ENCODE data around the gene ABCC4. TPM values are rescaled to one million over a fixed set of nuclear protein-coding genes. Genes with fewer than 3 reads are reported as not detected.
A peak's percentile ranks its signal among the peaks of the same experiment; 100 is the strongest.

ABCC4 gene
- total and polyA plus RNA-seq, 2 experiments from 2014 or later: 4.3 to 12.2 TPM

- H3K4me3 ChIP-seq: no peak overlapping the region
- H3K36me3 ChIP-seq (ENCODE audit: insufficient read depth): no peaks in the 10 kb centered on the region
- no peaks in the 10 kb centered on the region for H3F3A ChIP-seq (replicated peaks; ENCODE audit: low read depth)
- H3K4me2 ChIP-seq: no peak overlapping the region
- TF ChIP-seq EZH2phosphoT487 (IDR thresholded peaks at IDR 0.05; ENCODE audit: unreplicated experiment) (no peak), JUNB (IDR thresholded peaks at IDR 0.05; ENCODE audit: unreplicated experiment) (no peak), POLR2AphosphoS5 (IDR thresholded peaks at IDR 0.05; ENCODE audit: low read depth) (no peak), ZNF114 (CRISPR knock-in tag; IDR thresholded peaks at IDR 0.05) (no peak), NANOG (IDR thresholded peaks at IDR 0.05; ENCODE audit: borderline replicate concordance) (no peak), REST (IDR thresholded peaks at IDR 0.05; ENCODE audit: unreplicated experiment) (no peak), ZNF331 (CRISPR knock-in tag; IDR thresholded peaks at IDR 0.05; ENCODE audit: low read depth) (no peak), STAT1 (IDR thresholded peaks at IDR 0.05; ENCODE audit: unreplicated experiment) (no peak), EZH2 (IDR thresholded peaks at IDR 0.05; ENCODE audit: low read depth, unreplicated experiment) (no peak), CREB1 (CRISPR knock-in tag; IDR thresholded peaks at IDR 0.05; ENCODE audit: low read depth) (no peak), ZNF462 (CRISPR knock-in tag; IDR thresholded peaks at IDR 0.05) (no peak), ETS1 (IDR thresholded peaks at IDR 0.05) (no peak), CTCF (conservative IDR thresholded peaks at IDR 0.05; ENCODE audit: low read depth in 2 of 2) (no peak)
- H2AFZ ChIP-seq: no peak overlapping the region
- ATAC-seq: peak; percentile 34; the same call in 1 of the 3 replicates
- peaks cover 6% of the 10 kb centered on the region; the same call in 1 of the 3 replicates for H3K4me1 Mint-ChIP-seq
- H3K36me3 Mint-ChIP-seq (ENCODE audit: low read depth): no peaks in the 10 kb centered on the region
- H3K27me3 ChIP-seq (ENCODE audit: insufficient read depth): no peaks in the 10 kb centered on the region
- no peaks in the 10 kb centered on the region for H3K4me1 ChIP-seq (ENCODE audit: insufficient read depth)
- no peak overlapping the region for H3K27ac Mint-ChIP-seq
- H3K4me3 Mint-ChIP-seq: no peak overlapping the region
- DNase-seq (ENCODE audit: low spot score): no peak
- no peaks in the 10 kb centered on the region for H3K9me3 Mint-ChIP-seq
- peaks cover 2% of the 10 kb centered on the region for H3K27me3 Mint-ChIP-seq (ENCODE audit: insufficient read depth, low read depth, poor library complexity)
- no peak overlapping the region for H3K27ac ChIP-seq (ENCODE audit: low read depth)
- no peaks in the 10 kb centered on the region for H3K79me2 ChIP-seq (replicated peaks; ENCODE audit: insufficient read depth)
- H3K9me2 ChIP-seq (ENCODE audit: insufficient read depth): no peaks in the 10 kb centered on the region
- no peaks in the 10 kb centered on the region for H4K20me1 ChIP-seq (replicated peaks; ENCODE audit: insufficient read depth)
These were observed 78.6 kb downstream of the ABCC4 start for GRCh38 chr13:95222733-95223018.
